ENCODE data around the gene CLCN7.
"Not testable (repeated sequence)": the region's sequence is repeated elsewhere in the genome, so short reads cannot be mapped to it uniquely, and the experiment has no call there.

The CLCN7 gene

GRCh38 chr16:1486551-1487390 lies 11.9 kb upstream of the CLCN7 start:
- peak; percentile 41 for DNase-seq

- DNase-seq, result peak; percentile 54
These were observed 11.1 kb upstream of the CLCN7 start for GRCh38 chr16:1485847-1486496.

GRCh38 chr16:1481906-1482835 lies 7.3 kb upstream of the CLCN7 start:
- no peak for DNase-seq

DNA sequence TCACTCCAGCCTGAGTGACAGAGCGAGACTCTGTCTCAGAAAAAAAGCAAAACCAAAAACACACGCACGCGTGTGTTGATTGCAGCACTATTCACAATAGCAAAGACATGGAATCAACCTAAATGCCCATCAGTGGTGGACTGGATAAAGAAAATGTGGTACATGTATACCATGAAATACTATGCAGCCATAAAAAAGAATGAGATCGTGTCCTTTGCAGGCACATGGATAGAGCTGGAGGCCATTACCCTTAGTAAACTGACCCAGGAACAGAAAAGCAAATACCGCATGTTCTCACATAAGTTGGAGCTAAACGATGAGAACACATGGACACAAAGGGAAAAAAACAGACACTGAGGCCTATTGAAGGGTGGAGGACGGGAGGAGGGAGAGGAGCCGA lies 4.1 kb upstream of the CLCN7 start:
- not testable (repeated sequence) for DNase-seq

DNA sequence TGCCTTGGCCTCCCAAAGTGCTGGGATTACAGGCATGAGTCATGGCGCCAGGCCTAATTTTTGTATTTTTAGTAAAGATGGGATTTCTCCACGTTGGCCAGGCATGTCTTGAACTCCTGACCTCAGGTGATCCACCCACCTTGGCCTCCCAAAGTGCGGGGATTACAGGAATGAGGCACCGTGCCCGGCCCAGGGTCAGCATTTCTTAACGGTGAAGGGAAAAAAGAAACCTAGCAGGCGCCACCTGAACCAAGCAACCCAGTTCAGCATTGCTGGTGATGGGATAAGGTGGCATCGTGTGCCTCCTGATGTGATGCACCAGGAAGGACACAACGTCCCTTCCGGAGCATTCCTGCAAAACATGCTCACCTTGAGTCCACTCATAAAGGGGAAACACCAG lies 2.2 kb upstream of the CLCN7 start:
- no peak for DNase-seq

- no peak for DNase-seq
These were observed 805 bp upstream of the CLCN7 start for GRCh38 chr16:1475552-1476114.

DNA sequence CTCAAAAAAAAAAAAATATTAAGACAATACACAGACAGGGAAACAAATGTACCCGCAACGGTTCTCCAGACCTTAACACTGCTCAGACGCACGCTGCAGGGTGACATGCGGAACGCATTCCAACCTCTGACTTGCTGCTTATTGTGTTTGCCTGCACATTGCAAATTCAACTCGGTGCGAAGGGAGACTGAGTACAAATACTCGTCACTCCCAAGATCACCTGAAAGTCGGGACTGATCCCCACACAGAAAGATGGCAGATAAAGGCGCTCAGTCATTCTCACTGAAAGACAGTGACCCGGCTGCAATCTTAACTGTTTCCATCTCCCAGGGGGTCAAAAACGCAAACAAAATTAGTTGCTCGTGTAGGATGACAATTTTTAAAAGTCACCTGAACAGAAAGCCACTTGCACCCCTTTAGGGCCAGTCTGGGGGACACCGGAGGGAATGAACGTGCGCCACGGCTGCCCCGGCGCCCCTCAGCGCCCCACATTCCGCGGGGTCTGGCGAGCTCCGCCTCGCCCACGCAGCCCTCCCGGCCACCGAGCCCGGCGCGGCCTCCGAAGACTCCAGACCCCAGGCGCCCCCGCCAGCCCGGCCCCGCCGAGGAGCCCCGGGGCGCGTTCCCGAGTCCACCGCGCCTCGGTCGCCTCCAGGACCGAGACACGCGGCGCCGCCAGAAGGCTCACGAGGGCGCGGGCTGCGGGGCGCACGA lies 589 bp downstream of the CLCN7 start:
- DNase-seq, result no peak

DNA sequence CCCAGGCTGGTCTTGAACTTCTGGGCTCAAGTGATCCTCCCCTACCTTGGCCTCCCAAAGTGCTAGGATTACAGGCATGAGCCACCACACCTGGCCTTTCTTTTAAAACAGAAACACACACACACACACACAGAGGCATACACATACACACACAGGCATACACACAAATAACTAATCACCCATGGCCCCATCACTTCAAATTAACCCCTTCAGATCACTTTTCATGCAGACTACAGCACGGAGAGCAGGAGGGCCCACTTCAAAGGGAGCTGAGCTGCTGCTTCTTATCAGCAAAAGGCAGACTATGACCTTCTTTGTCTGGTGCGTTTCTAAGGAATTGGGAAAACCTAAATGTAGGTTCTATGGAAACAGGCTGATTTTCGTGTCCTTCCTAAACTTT lies 1.9 kb downstream of the CLCN7 start:
- DNase-seq, result no peak

GRCh38 chr16:1471569-1472194 lies 3.1 kb downstream of the CLCN7 start:
- peak; percentile 57 for DNase-seq

GRCh38 chr16:1470481-1471251 lies 4.2 kb downstream of the CLCN7 start:
- peak; percentile 45 for DNase-seq

- no peak for DNase-seq
These were observed 5.1 kb downstream of the CLCN7 start for GRCh38 chr16:1469693-1470201.

GRCh38 chr16:1469141-1469540 lies 5.7 kb downstream of the CLCN7 start:
- not testable (repeated sequence) for DNase-seq

DNA sequence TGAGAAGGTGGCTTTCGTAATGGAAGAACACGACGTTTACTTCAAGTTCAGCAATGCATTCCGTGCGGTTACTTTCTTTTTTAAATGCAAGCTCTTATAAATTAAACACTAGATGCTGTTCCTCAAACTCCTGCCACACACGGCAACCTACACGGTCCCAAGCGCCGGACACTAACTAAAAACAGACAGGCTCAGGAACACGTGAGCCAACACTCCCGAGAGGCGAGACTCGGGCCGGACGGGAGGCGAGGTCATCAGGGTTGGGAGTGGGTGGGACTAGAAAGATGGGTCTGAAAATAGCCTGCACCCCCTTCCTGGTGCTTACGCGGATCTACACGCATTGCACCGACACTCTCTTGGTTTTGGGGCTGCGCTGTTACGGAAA lies 6.4 kb downstream of the CLCN7 start:
- DNase-seq, result no peak

DNA sequence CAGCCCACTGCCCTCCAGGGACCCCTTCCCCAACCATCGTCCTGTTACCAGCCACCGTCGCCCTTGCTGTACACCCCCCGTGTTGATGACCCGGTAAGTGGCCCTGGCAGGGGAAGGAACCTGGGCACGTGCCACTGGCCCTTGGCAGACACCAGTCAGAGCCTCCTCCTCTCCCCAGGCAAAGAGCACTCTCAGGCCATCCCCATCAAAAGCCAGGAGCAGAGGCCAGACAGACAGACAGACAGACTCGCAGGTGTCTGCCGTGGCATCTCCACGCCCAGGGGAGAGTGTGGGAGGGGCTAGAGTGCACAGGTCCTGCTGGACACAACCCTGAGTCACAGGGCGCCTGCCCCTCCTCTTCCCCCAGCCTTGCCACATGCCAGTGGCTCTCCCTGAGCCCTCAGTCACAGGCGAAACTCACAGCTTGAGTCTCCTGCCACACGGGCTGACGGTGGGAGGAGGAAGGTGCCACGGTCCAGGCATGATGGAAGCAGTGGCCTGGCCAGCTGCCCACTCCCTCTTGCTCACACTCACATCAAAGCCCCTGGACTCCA lies 7.8 kb downstream of the CLCN7 start:
- DNase-seq, result no peak

- DNase-seq, result no peak
These were observed 8.8 kb downstream of the CLCN7 start for GRCh38 chr16:1466054-1466453.

DNA sequence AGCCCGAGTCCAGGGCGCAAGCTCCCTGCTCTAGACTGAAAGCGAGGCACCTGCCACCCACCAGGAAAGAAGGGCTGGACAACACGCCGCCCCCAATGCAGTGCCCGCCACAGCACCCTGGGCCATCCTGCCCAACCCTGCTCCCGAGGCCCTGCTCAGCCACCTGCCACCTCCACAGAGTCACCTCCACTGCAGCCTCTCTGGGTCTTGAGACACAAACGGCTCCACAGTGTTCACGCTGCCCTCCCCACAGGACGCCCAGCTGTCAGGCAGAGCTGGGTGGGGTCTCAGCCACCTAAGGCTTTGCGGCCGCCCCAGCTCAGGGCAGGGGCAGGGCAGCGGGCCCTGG lies 9.3 kb downstream of the CLCN7 start:
- no peak for DNase-seq

DNA sequence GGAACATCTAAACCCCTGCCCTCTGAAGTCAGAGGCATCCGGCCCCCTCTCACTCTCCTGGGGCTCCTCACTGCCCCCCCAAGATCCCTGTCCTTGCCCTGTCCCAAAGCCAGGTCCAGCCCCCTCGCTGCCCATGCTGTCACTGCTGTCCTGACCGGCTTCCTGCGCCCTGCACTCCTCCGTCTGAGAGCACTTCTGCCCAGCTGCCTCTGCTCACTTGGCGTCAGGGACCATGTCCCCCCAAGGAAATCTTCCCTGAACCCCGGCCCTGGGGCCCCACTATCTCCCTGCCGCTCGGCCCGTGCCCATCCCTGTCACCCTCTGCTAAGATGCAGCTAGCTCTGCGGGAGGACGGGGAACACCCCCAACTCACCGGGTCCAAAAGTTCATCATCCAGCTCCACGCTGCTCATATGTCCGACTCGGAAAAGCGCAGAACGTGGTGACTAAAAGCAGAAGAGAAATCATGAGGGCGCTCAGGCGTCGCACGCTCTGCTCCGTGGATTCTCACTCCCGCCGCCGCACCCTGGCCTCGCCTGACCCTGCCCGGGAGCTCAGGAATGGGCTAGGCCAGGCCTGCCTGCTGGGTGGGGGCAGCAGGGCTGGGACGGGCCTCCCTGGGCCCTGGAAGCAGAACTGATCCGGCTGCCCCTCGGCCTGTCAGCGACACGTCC lies 9.8 kb downstream of the CLCN7 start:
- DNase-seq, result no peak

DNA sequence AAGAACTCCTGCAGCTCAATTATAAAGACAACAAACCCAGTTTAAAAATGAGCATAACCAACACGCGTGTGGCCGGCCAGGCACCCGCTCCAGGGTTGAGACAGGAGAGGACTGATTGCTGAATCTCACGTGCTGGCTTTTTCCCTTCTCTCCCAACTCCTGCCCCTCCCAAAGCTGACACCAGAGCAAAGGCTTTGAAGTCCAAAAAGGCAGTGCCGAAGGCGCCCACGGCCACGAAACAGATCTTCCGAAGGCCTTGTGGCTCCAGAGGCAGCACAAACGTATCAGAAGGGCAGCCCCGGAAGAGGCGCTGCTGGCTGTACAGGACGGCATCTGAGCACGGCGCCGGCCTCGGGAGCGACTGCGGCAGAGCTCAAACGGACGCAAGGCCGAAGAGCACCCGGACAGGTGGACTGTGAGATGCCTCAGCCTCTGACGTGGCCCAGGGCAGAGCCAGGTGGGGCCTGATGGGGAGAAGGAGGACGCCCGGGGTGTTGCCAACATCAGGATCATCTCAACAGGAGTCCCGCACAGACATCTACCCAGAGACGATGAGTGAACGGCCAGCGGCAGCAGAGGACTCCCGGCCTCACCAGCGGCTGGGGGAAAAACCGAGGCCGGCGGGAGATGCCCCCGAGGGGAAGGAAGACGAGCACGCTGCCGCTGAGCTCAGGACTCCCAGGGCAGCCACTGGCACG lies 10.5 kb downstream of the CLCN7 start:
- no peak for DNase-seq

DNA sequence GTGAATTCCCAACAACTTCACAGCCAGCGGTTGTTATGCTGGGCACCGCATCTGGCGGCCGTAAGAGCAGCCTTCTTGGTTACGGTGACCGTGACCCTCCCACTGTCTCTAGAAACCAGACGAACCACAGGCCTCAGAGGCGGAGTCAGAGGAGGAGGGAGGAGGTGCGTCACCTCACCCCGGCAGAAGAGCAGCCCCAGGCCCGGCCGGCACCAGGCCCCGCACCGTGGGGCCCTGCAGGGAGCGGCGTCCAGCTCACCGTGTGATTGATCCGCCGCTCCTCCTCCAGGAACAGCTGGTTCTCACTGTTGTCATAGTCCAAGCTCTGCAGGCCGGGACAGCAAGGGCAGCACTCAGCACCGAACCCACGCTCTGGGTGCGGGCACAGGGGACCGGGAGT lies 13.7 kb downstream of the CLCN7 start:
- no peak for DNase-seq
